ELR (cell line): ENCODE data around the gene IFNB1.

ENCODE experiments used
- DNase-seq: peaks from one replicate; pipeline ENCODE4 v3.0.0-alpha.2; 2015; ENCODE audit warnings: low read depth

The IFNB1 gene

GRCh38 chr9:21077781-21078180 lies at the start of gene IFNB1:
TSS of gene IFNB1 (minus strand) at chr9:21077942. CDS start at chr9:21077869, 73 bp downstream.
- DNase-seq, result no peak

DNA sequence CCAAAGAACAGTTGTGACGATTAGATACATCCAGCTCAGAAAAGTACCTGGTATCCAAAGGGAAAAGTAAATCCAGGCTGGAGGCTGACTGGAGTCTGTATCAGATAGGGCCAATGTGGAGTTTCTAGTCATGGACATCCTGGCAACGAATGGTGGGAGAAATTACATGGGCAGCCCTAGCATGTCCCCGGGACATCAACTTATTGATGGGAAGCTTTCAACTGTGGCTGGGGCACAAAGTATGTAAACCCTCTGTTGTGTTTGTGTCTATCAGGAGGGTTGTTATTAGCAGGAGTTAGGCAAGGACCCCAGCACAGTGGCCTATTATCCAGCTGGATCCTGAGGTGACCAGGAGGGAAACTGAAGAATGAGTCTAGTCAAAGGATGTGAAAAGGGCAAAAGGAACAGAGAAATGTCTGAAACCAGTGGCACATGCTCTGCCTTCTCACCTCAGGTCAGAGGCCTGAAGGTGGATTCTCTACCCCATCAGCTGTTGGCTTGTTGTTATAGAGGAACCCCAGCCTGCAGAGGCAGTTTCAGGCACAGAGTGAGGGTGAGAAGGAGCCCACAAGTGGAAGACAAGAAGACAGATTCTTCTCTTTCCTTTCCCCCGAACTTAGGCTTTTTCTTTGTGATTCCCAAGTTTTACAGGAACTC lies 44.0 kb upstream of the IFNB1 start:
- DNase-seq, result no peak

GRCh38 chr9:21121079-21121478 lies 43.3 kb upstream of the IFNB1 start:
- DNase-seq, result no peak

DNA sequence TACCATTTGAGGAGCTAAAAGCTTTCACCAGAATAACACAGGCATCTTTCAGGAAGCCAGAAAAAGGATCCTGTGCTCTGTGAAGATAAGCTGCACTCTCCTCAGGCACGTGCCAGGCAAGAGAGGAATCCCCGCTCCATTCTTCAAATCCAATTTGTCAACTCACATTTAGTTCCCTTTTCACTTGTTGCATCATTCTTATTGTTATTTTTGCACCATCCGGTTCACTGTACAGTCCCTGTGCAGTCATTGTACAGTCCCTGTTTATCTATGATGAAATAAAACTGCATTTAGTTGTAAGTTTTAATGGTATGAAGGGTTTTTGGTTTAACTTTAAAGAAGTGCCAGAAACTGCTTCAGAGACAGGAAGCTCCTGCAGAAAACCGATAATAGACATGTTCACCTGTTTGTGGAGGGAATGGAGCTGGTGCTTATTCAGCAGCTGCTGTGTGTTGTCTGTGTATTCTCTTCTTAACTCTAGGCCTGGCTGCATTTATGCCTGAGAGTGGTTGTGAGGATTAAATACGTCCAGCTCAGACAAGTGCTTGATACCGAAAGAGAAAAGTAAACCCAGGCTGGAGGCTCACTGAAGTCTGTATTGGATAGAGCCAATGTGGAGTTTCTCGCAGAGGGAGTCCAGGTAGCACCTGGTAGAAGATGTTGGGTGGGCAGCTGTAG lies 41.5 kb upstream of the IFNB1 start:
- DNase-seq, result no peak

DNA sequence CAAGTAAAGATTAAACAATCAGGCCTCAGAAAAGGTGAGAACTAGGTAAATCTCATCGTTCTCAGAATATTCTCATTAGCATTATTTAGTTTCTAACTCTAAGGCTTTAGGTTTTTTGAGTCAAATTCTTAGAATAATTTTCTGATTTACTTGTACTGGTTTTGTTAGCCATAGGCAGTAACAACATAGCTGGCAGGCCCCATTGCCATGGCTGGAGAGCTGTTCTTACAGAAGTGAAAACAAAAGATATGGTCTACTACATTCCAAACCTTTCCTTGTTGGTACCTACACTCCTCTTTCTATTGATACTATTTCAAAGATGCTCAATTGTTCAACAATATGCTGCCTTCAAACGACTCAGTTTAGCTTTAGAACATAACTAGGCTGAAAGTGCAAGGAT lies 36.6 kb upstream of the IFNB1 start:
- no peak for DNase-seq

DNA sequence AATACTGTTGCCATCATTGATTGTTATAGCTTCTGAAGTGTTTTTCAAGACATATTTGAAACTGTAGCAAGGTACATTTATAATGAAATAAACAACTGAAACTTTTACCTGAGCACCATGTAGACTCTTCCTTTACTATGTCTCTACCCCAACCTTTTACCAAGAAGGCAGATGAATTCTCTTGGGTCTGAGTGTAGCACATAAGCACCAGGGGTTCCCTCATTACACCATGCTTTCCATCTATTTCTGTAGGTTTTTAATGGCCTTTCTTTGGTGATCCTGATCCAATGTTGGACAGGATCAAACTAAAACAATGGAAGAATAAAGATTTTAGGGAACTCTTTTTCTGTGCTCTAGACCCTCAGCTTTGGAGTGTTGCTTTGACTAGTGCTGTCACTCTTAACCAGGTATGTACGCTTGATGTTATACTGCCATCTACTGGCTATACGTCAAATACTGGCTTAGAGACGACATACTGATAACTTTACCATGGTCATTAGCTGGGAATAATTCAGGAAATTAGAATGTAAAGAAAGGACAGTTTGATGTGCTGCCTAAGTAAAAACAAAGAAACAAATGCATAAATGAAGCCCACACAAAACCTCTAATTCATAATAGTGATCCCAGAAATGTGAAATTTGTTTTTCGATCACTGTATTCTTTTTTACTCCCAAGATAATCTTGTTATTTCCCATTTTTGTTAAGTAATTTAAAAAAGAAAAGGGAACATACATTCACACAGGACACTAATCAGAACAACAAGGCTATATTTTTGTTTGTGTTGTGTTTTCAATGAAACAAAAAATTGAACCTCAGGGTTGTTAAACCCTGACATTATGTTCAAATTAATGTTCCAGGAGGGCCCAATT lies 33.2 kb upstream of the IFNB1 start:
- peak; percentile 79 for DNase-seq

- DNase-seq, result no peak
Measured at GRCh38 chr9:21104787-21105186, 27.0 kb upstream of the IFNB1 start.

GRCh38 chr9:21102305-21102704 lies 24.6 kb upstream of the IFNB1 start:
- DNase-seq, result peak; percentile 57

DNA sequence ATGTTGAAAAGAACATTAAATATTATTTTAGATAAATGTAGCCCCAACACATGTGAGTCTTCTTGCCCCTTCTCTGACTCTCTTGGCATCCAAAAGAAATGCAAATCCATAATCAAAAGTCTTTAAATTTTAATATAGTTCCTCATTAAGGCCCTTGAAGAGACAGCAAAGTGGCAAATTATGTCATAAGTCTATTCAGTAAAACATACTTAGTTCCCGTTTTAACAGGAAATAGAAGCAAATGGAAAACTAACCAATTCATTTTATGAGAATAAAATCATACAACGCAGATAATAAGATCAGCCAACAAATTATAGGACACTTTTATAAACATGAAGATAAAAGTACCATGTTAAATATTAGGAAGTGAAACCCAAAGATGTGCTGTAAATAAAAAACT lies 20.1 kb upstream of the IFNB1 start:
- DNase-seq, result no peak

DNA sequence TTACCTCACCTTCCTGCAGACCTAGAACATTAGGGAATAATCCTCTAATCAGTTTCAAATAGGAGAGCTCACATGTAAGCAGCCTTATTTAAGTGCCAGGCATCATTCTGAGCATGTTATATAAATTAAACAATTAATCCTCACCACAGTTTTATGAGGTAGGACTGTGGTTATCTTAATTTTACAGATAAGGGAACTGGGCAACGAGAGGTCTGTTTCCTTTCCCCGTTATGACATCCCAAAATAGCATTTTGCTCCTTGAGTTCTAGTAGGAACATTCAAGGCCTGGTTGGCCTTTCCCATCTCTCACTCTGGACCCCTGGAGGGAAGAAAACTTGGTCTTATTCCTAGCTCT lies 19.1 kb upstream of the IFNB1 start:
- no peak for DNase-seq

GRCh38 chr9:21096172-21096900 lies 18.6 kb upstream of the IFNB1 start:
- peak; percentile 55 for DNase-seq

- DNase-seq, result no peak
Measured at GRCh38 chr9:21095561-21095960, 17.8 kb upstream of the IFNB1 start.

DNA sequence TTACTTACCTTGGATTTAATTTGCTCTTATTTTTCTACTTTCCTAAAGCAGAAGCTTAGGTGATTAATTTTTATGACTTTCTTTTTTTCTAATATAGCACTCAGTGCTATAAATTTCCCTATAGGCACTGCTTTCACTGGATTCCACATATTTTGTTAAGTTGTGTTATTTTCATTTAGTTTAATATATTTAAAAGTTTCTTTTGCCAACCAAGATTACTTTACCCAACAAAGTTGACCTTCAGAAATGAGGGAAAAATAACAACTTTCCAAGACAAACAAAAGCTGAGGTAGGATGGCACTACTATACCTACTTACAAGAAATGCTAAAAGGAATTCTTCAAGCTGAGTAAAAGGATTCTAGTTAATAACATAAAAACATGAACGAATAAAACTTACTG lies 8.8 kb upstream of the IFNB1 start:
- DNase-seq, result no peak

- DNase-seq, result no peak
Measured at GRCh38 chr9:21085005-21085404, 7.3 kb upstream of the IFNB1 start.

DNA sequence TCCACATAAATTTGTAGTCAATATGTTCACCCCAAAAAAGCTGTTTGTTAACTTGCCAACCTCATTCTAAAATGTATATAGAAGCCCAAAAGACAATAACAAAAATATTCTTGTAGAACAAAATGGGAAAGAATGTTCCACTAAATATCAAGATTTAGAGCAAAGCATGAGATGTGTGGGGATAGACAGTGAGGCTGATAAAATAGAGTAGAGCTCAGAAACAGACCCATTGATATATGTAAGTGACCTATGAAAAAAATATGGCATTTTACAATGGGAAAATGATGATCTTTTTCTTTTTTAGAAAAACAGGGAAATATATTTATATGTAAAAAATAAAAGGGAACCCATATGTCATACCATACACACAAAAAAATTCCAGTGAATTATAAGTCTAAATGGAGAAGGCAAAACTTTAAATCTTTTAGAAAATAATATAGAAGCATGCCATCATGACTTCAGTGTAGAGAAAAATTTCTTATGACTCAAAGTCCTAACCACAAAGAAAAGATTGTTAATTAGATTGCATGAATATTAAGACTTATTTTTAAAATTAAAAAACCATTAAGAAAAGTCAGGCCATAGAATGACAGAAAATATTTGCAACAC lies 6.6 kb upstream of the IFNB1 start:
- no peak for DNase-seq

GRCh38 chr9:21082671-21083070 lies 4.9 kb upstream of the IFNB1 start:
- no peak for DNase-seq

- no peak for DNase-seq
Measured at GRCh38 chr9:21081999-21082398, 4.3 kb upstream of the IFNB1 start.

- DNase-seq, result no peak
Measured at GRCh38 chr9:21081451-21081850, 3.7 kb upstream of the IFNB1 start.

DNA sequence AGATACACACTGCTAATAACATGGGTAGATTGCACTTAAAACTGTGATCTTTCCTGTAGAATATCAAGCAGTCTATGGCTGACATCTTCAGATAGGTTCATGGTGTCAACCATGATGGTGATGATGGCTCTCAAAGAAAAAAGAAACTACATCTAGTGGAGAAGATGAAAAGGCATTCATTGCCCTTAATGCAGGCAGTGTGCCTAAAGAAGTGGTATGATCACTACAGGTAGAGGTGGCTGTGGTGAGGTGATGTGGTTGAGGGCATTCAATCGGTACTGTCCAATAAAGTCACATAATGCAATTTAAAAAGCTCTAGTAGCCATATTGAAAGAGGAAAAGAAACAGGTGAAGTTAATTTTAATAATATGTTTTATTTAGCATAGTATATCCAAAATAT lies 3.1 kb upstream of the IFNB1 start:
- DNase-seq, result no peak

DNA sequence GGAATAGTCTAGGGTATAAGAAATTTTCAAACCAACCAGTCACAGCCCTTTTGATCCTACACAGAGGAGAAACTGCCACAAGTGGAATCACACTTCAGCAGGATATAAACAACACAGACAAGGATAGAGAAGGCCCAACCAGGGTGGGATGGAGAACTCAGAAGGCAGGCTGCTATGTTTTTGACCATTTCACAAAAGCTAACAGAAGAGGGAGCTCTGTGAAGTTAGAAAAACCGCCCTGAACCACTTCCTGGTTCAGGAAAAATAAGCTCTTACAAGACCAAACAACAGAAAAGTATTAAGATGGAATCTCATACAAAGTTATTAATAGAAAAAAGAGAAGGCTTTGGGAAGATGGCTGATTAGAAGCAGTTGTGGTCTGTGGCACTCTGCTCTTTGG lies 960 bp upstream of the IFNB1 start:
- peak; percentile 23 for DNase-seq

GRCh38 chr9:21075484-21075883 lies 2.3 kb downstream of the IFNB1 start:
- no peak for DNase-seq

DNA sequence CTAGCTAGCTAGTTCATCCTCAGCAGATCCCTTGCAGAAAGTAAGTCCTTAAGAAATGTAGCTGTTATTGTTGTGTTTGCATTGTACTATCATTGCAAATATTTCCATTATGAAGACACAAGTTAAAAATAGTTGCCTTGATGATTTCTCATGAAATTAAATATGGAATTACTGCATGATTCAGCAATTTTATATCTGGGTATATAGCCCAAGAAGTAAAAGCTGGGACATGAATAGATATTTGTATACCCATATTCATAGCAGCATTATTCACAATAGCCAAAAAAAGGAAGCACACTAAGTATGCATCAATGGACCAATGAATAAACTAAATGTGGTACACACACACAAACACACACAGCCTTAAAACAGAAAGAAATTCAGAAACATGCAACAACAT lies 6.8 kb downstream of the IFNB1 start:
- DNase-seq, result no peak
